ENCODE data around the gene CES4A. TPM values are rescaled to one million over a fixed set of nuclear protein-coding genes. Genes with fewer than 3 reads are reported as not detected.

The CES4A gene
- polyA plus RNA-seq, 1 of the 3 experiments (the other 2 are of a cell fraction): 7.3 TPM

GRCh38 chr16:67026570-67026969 is 38.2 kb downstream of the CES4A start:
- H4K20me1 ChIP-seq (ENCODE audit: insufficient read depth): peaks cover 16% of the 10 kb centered on the region
- ChIA-PET POLR2A (no interaction called here), CTCF (interaction anchor here (1.6 to 23.0 kb wide), 4 partner anchors 9 to 130 kb away, joined by 4 to 470 read pairs (median 46); partner anchors contain the start of genes B3GNT9, FBXL8 and TRADD)
- H3K27ac ChIP-seq (ENCODE audit: low read depth in 2 of 2, low read length in 1 of 2): no peak overlapping the region
- no peak for TF ChIP-seq EZH2phosphoT487 (IDR thresholded peaks at IDR 0.05; ENCODE audit: borderline replicate concordance, low read depth)
- TF ChIP-seq ELF1 (IDR thresholded peaks at IDR 0.05): no peak
- TF ChIP-seq MEF2A (IDR thresholded peaks at IDR 0.05; ENCODE audit: borderline replicate concordance, low read depth): no peak
- no peak for TF ChIP-seq FOXJ3 (CRISPR knock-in tag; IDR thresholded peaks at IDR 0.05)
- TF ChIP-seq SMC3 (IDR thresholded peaks at IDR 0.05; ENCODE audit: low read depth, low read length): no peak
- TF ChIP-seq RFX5 (IDR thresholded peaks at IDR 0.05; ENCODE audit: low read length): no peak
- H3K4me1 ChIP-seq (ENCODE audit: control insufficient read depth in 1 of 2, insufficient read depth in 2 of 2, low read depth in 1 of 2, low read length in 1 of 2): peaks cover 14 to 26% of the 10 kb centered on the region in 2 experiments; a peak in 3 of 4 replicates
- no peaks in the 10 kb centered on the region for H3K27me3 ChIP-seq (ENCODE audit: insufficient read depth)
- no peaks in the 10 kb centered on the region for H3K9me2 ChIP-seq
- no peak overlapping the region for H3K4me2 ChIP-seq
- peaks cover 0 to 7% of the 10 kb centered on the region in 2 experiments for H3K36me3 ChIP-seq (replicated peaks in 1 of 2; ENCODE audit: control insufficient read depth in 1 of 2, insufficient read depth in 2 of 2, low read length in 1 of 2)
- 96% methylated on average over 4 of the region's 4 CpGs for WGBS (ENCODE audit: low lambda C conversion rate)
- H2AFZ ChIP-seq (ENCODE audit: low read depth): no peak overlapping the region
- H3K9ac ChIP-seq: no peak overlapping the region
- H3F3A ChIP-seq (replicated peaks; ENCODE audit: insufficient read depth): peaks cover 9% of the 10 kb centered on the region
- no peak overlapping the region for H3K4me3 ChIP-seq (ENCODE audit: low read depth in 2 of 2, low read length in 1 of 2)
- no peak for DNase-seq
- H3K79me2 ChIP-seq (ENCODE audit: insufficient read depth): peaks cover 31% of the 10 kb centered on the region
- no peaks in the 10 kb centered on the region for H3K9me3 ChIP-seq

- Histone ChIP-seq H3K9ac (no peak overlapping the region), H3K4me1 (ENCODE audit: control insufficient read depth in 1 of 2, insufficient read depth in 2 of 2, low read depth in 1 of 2, low read length in 1 of 2) (peaks cover 14 to 30% of the 10 kb centered on the region in 2 experiments; a peak in 3 of 4 replicates), H3K36me3 (replicated peaks in 1 of 2; ENCODE audit: control insufficient read depth in 1 of 2, insufficient read depth in 2 of 2, low read length in 1 of 2) (peaks cover 0 to 12% of the 10 kb centered on the region in 2 experiments), H3K9me3 (no peaks in the 10 kb centered on the region), H3K79me2 (ENCODE audit: insufficient read depth) (peaks cover 36% of the 10 kb centered on the region), H3K9me2 (no peaks in the 10 kb centered on the region), H4K20me1 (ENCODE audit: insufficient read depth) (peaks cover 21% of the 10 kb centered on the region), H3F3A (replicated peaks; ENCODE audit: insufficient read depth) (peaks cover 9% of the 10 kb centered on the region), H3K27ac (ENCODE audit: low read depth in 2 of 2, low read length in 1 of 2) (no peak overlapping the region), H3K4me3 (ENCODE audit: low read depth in 2 of 2, low read length in 1 of 2) (no peak overlapping the region), H2AFZ (ENCODE audit: low read depth) (no peak overlapping the region), H3K27me3 (ENCODE audit: insufficient read depth) (no peaks in the 10 kb centered on the region), H3K4me2 (no peak overlapping the region)
- TF ChIP-seq SIN3A (IDR thresholded peaks at IDR 0.05; ENCODE audit: borderline replicate concordance, low read depth, low read length) (no peak), ZBTB33 (IDR thresholded peaks at IDR 0.05; ENCODE audit: borderline replicate concordance, low read depth) (no peak), YY1 (IDR thresholded peaks at IDR 0.05; ENCODE audit: low read depth) (no peak), JUND (IDR thresholded peaks at IDR 0.05) (no peak)
- TF ChIP-seq, protein P1, sequence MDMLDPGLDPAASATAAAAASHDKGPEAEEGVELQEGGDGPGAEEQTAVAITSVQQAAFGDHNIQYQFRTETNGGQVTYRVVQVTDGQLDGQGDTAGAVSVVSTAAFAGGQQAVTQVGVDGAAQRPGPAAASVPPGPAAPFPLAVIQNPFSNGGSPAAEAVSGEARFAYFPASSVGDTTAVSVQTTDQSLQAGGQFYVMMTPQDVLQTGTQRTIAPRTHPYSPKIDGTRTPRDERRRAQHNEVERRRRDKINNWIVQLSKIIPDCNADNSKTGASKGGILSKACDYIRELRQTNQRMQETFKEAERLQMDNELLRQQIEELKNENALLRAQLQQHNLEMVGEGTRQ (IDR thresholded peaks at IDR 0.05; ENCODE audit: borderline replicate concordance, low read depth, low read length): no peak
- ChIA-PET POLR2A (interaction anchor here (0.7 kb wide), 1 partner anchor 134 kb away, joined by 3 read pairs; no protein-coding TSS in a partner anchor), CTCF (interaction anchor here (3.2 to 23.0 kb wide), 3 partner anchors 9 to 130 kb away, joined by 32 to 470 read pairs (median 59); partner anchors contain the start of genes B3GNT9, FBXL8 and TRADD)
- DNase-seq: no peak
- 92% methylated on average over 6 of the region's 6 CpGs for whole genome bisulfite sequencing (ENCODE audit: low lambda C conversion rate)
Observed at GRCh38 chr16:67027046-67027445, 38.7 kb downstream of the CES4A start.
